CD4-positive, alpha-beta T cell treated with Interferon alpha-2 for 1 hour (primary cell): ENCODE measurements around the gene STAT1.

ENCODE experiments used
- DNase-seq, 2 donors: peaks; one replicate each; pipeline ENCODE4 v3.0.0-alpha.2; 2020 to 2022

STAT1 gene

DNA sequence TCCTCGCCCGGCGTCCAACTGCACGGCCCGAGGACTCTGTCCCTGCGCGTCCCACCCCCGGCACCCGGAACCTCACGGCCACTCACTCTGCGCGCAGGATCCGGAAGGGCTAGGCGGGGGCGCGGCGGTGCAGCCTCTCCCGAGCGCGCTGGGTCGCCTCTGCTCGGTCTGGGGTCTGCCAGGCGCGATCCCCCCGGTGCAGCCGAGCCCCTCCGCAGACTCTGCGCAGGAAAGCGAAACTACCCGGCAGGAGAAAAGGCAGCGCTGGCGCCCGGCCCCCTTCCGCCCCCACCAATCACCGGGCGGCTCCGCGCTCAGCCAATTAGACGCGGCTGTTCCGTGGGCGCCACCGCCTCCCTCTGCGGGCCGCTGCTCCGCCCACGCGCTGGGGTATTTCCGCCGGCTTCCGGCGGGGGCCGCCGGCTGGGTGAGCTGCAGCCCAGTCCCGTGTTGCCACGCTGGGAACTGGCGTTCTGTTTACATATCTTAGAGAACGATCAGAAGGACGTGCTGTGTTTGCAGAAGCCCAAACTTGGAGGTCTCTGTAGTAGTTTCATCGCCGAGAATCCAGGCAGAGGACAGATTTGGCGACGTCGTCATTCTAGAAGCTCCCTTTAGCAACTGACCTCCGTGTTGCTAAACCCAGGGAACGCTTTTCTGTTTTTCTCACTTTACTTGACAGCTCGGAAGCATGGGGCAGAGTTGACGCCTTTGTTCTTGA lies at the start of gene STAT1:
TSS of gene STAT1 (minus strand) at position 240 of the 721 bp plus-strand sequence. CDS start 4,168 bp downstream, outside the sequence.
- DNase-seq, result peak; percentile 96 to 98

DNA sequence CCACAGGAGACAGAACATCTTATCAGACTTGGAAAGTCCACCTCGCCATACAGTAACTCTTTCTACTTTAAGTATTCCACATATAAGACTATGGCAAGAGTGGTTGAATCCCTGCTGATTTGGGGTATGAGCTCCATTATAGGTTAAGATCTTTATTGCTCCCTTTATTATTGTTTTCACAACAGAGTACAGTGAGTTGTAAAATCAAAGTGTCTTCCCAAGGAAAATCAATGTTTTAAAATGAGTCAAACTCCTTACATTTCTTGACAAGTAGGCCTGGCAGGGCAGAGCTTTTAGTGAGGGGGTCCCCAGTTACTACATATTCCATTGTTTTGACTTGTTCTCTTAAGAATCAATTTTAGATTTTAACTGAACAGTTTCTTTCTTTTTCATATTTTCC lies 49.6 kb upstream of the STAT1 start:
- no peak for DNase-seq

DNA sequence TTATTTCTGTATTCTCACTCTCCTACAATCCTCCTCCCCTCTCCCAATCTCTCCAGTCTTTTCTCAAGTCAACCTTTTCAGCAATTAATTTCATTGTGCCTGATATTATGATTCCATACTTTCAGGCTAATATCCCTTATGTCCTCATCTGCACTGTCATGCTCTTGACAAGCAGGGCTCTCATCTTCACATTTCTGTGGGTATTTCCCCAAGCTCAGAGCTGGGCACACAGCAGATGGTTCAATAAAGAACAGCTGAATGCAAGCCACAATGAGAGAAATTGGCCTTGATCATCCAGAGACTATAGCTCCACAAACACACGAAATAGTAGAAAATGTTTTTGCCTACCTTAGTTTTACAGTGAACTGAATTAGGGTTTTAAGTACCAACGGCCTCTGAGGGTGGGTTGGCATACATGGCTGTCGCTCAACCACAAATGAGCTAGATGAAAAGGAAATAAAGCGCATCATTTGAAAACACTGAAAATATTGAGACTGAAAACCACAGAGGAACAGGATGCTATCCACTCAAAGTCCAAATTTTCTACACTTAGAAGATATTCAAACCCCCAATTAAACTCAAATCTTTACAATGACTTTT lies 47.5 kb upstream of the STAT1 start:
- peak in 1 of 2 donors; percentile 59 for DNase-seq

DNA sequence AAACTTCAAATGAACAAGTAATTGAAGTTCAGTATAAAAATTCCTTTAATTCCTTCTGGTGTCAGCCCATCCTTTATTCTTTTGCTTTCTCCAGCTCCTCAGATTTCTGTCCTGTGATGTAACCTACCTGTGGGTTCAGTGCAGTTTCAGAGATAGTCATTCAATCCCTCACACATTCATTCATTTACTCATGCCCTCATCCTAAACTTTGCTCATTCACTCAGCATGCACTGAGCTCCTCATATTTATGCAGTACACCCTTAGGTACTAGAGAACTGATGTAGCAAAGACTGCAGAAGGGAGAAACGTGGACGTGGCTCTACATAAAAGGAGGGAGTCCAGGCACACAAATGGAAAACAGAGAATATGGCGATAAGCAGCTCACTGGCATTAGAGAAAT lies 45.3 kb upstream of the STAT1 start:
- no peak for DNase-seq

DNA sequence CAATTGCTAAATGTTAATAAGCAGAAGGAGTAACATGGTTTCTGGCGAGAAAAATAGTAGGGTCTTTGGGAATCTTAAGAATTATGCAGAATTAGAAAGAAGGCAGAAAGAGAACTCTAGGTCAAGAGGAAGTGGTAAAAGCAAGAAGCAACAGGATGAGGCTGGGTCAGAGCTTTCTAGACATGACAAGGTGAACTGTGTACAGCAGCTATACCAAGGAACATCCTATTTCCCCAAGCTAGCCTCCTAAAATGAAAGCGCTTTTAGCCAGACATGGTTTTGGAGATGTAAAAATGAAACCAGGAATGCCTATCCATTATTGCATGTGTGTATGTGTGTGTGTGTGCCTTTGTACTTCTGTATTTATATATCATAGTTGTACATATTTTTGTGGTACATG lies 42.3 kb upstream of the STAT1 start:
- peak in 1 of 2 donors; percentile 52 for DNase-seq

DNA sequence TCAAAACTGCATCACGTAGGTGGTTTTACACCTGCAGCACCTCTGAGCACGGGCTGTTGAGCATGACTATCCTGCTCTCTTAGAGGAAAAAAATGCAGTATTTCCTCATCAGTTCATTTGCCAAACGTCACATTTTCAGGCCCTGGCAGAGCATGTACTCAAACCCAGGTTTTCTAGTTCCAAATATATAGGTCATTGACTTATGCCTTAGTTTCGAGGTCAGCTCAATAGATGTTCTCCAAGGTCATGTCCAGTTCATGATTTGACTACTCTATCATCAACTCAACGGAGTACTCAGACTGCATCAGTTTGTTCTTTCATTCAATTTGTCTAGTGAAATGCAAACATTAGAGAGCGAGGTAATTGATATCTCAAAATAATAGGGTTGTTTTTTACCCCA lies 39.3 kb upstream of the STAT1 start:
- no peak for DNase-seq

DNA sequence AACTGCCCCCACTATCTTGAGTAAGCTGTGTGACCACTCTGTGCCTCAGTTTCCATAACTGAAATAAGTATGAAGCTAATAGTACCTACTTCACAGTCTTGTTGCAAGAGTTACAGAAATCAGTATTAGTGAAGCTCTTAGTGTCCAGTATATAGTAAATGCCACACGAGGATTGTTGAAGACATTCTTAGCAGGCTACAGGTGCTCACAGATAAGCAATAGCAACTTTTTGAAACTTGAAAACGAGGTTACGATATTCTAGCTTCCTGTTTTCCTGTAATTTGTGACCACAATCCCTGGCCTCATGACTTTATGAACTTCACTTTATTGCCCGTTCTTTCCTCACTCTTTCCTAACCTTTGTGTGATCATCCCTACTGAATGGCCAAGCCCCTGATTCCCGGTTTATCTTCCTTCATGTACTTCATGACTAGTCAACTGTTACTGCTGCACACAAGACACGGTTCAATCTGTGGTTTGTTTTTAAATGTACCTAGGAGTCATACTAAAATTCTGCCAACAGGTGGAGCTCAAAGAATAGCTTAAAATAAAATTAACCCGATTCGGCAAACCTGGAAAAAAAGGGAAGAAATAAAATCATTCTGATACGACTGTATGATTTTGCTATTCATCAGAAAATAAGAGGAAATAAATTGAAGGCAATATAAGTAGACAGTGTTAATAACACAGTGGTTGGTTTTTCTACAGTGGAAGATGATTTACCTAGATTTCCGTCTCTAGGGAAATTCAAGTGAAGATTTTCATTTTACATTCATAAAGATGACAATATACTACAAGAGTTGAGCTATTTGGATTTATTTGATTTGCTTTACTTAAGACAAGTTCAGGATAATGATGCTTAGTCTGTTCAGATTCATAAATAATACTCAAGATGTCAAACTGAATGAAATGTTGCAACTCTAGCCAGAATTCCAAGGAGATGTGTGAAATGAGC lies 38.1 kb upstream of the STAT1 start:
- DNase-seq, result peak in 1 of 2 donors; percentile 77

DNA sequence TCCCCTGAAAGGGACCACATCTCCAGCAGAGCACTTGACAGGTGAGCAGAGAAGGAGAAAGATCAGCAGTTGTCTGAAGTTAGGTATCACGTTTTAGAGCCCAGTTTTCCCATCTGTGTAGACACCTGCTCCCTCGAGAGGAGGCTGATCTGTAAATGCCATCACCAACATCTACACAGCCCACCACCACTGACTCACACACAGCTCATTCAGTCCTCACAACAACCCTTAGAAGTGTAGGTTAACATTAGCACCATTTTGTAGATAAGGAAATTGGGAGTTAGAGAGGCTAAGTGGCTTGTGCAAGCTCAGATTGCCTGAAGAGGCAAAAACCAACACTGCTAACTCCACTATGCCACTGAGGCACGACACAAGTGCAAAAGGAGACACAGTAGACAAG lies 37.2 kb upstream of the STAT1 start:
- DNase-seq, result no peak

DNA sequence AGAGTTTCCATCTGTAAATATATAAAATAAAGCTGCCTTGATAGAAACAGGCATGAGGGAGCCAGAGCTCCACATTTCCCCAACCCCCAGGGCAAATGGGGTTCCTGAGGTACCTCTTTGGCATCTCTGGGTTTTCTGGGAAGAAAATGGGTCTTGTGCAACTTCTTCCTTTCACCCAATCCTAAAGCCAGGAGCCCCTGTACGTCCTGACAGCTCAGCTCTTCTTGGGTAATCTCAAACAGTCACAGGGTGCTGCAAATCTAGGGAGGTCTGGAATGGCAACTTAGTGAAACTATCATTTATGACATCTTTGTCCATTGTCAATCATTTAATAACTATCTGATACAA lies 36.6 kb upstream of the STAT1 start:
- no peak for DNase-seq

DNA sequence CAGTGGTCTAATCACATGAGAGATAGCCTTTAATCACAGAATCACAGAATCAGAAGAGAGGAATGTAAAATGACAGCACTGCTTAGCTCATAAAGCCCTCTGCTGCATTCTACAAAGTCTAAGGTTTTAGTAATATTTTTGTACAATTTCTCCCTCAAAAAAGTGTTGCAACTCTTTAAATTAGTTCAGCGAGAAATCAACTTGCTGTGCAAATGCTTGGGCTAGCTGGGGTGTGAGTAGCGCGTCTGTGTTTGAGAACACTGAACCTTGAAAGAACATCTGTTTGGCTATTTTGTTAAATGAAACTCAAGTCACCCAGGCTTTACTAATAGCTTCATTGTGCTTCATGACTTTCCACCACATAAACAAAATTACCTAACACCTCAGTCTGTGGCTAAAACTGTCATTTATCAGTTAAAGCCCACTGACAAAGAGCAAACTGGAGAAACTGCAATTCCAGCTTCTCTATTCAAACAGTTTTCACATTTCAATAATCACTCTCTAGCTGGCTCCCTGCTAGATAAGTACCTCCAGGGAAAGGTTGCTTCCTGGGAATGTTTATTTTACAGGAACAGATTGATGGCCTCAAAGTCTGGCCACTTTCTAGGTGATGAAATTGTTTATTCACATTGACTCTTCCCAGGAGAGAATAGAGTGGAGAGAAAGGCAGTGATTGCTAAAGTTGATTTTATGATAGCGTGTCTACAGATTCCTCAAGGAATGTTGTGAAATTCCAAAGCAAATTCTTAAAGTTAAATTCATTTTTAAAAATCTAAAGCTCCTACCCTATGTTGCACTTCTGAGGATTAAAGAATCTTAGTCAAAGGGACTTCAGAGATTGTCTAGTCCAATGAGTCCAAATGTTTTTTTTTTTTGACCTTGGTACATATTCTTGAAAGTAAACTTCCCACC lies 36.0 kb upstream of the STAT1 start:
- DNase-seq, result peak in 1 of 2 donors; percentile 39

DNA sequence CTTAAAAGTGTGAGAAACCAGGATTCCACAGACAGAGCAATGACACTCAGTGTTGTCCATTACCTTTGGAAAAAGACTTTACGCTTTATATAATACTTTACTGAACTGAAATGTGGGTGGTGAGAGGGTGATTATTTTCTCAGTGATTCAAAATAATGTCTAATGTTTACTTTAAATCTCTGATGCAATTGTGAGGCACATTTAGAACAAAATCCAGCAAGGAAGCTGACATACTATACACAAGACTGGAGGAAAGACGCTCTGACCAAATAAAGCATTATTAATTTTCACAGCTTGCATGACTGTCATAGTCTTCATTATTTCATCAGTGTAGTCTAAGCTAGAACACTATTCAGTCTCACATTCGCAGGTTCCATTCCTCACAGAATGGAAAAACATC lies 34.1 kb upstream of the STAT1 start:
- no peak for DNase-seq

DNA sequence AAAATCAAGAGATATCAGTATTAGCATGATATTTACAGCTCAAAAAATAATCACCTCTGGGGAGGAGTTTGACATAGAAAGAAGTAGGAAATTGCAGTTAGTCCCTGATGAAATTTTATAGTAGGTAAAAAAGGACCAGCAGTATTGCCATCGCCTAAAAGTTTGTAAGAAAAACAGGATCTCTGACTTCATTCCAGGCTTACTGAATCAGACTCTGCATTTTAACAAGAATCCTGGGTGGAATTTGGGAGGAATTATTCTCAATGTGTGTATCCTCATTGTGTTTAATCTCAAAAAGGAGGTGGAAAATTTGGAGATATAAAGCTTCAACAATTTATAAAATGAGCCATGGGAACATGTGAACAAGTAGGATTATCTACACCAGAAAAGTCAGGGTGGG lies 31.2 kb upstream of the STAT1 start:
- DNase-seq, result no peak

DNA sequence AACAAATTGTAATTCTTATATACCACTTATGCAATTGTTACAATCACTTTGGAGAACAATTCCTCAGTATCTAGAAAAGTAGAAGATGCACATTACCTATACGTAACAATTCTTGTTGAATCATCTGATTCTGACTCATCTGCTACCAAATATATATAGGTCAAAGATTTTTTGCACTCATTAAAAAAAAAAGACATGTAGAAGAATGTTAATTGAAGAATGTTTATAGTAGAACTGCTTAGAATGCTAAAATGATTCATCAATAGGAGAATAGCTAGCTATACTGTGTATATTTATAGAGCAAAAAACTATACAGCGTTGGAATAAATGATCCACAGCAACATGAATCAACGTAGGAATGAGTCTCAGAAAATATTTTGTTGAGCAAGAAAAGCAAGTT lies 29.5 kb upstream of the STAT1 start:
- DNase-seq, result no peak

DNA sequence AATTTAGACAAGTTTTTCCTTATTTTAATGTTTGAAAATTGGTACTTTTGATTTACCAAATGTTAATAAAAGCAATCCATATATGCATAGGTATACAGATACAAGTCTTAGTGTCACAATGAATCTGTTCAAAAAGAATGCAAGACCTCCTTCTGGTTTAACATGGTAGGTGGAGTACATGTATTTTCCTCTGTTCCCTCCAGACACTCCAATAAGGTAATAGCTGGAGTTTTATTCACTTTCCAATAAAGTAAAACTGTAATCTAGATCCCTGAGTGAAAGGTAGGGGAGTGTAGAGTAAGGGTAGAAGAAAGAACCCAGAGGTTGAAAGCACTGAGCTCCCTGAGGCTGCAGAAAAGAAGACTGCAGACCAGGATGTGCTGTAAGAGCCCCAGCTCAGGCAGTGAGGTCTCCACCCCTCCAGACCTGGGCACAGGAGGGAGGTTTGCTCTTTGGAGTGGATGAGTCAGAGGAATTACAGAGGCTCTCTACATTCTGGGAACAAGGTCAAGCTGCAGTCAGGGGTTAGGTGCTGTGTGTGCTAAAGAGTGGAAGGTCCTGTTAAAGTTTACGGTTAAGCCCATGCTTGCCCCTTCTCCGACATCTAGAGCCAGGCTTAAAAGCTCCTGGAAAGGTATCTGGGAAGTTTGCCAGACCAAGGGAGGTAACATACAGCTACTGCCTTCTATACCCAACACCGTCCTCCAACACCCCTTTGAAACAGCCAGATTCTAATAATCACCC lies 27.6 kb upstream of the STAT1 start:
- no peak for DNase-seq

DNA sequence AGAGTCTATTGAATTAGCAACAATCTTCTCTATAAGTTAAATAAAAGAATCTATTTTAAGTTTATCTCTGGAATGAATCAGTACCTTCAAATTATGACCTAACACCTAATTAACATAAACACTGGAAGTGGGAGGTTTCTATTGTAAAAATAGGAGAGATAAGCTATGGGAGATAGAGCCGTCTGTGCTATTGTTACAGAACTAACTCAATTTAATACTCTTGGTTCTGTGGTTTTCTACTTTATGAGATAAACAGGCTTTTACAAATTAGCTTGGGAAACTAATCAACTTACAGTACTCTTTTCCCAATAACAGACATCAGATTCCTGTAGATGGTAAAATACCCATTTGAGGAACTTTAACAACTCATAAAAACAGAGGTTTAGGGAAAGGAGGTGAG lies 25.6 kb upstream of the STAT1 start:
- no peak for DNase-seq

DNA sequence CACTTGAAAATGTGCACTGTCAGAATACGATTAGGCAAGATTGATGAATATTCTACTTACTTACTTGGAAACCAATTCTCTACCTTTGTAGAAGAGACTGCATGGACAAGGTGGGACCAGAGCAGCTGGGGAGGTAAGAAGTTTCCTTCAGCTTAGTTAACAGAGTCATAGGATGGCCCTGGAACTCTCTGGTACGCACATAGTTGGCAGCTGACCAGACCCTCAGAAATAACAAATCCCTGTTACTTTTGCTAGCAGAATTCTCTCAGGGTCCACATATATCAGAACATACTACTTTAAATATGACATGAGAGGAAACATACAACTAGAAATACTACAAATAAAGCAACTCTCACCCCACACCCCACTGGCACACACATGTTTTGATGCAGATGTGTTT lies 24.8 kb upstream of the STAT1 start:
- DNase-seq, result no peak

DNA sequence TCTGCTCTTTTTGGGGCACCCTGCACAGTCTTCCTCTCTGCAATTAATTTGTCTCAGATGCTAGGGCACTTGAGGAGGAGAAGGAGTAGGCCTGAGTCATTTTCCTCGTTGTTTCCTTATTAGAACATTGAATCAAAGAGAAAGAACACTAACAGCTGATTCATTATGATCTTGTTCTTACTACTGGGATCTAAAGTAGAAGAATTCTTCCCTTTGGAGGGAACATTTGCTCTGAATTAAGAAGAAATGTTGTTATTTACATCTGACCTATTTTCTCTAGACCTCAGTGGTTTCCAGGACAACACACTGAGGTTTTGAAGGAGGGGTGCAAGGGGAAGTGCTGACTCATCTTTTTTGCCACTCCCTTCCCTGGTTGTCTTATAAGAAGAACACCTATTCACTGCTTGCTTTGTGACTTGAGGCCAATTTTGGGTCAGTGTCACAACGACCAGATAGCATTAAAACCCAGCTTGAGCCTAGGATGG lies 24.3 kb upstream of the STAT1 start:
- DNase-seq, result peak; percentile 51 to 78

DNA sequence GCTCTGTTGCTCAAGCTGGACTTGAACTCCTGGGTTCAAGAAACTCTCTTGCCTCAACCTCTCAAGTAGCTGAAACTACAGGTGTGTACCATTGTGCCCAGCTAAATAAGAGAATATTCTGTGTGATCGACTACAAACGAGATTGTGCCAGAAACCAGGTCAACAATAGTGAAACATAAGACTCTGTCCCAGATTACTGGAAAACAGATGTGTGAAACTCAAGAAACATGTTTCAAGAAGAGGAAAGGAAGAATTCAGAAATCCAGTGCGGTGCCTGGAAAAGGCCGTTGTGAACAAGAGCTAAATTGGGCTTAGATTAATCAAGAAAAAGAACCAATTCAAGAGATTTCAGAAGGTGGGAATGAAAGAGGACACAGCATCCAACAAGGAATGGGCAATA lies 23.4 kb upstream of the STAT1 start:
- no peak for DNase-seq

DNA sequence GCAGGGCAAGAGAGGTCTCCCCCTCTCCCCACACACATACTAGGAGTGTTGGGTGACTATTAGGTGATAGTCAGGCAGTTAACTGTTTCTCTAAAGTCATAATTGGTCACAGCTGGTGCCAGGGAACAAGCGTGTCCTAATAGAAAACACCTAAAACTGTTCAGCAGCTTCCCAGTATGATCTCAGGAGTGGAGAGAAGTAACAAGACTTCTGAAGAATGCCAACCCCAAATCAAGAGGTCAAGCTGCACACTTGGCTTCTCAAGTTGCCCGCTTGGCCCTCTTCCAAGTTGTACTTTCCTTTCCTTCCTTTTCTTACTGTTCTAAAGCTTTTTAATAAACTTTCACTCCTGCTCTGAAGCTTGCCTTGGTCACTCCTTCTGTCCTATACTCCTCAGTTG lies 22.4 kb upstream of the STAT1 start:
- DNase-seq, result no peak

DNA sequence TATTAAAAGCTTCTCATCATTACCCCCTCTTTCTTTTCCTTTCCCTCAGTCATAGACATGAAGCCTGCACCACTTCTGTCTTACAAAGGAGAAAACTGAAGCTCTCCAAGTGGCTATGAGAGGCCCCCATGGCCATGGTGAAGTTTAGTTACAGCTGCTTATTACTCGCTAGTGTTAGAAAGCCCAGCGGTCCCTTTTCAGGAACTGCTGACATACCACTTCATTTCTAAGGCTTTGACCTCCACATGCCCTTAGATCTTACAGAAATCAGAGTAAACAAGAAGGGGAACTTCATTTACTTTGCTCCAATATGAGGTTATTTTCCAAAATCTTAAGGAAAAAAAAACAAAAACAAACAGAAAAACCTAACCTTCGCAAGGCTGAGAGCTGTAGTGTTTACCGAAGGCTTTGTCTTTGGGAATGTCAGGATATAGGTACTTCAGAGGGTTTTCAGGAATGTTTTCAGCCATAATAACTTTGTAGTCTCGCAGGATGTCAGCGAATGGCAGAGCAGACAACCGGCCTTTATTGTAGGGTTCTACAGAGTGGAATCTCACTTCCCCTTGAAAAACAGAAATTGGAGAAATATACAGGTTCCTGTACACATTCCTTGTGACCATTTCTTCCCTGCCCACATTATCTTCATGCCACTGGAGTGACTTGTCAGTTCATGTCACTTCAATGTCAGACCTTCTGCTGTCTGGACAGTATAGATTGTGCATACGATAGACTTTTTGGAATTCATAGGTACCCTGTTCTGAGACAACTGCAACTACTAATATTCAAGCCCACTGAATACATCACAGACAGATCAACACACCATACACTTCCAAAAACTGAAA lies 18.8 kb upstream of the STAT1 start:
- no peak for DNase-seq

DNA sequence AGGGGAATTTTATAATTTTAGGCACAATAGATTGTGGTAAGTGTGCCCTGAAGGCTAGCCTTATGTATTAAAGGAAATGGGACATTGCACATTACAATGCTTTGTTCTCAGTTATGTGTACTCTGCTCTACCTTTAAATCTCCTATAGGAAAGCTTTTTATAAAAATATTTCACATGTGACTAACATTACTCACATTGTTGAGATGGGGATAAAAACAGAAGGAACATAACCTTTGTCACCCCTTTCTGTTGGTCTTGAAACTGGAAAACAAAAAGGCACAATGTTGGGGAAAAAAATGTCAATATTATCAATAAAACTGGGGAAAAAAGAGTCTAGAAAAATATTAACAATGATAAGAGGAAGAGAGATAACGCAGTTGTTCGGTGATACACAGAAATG lies 17.3 kb upstream of the STAT1 start:
- no peak for DNase-seq
